Spinal cord (tissue), 10 donors: ENCODE results near the gene ACP1. TPM values are rescaled to one million over a fixed set of nuclear protein-coding genes. Genes with fewer than 3 reads are reported as not detected.

Source experiments
- DNase-seq, 6 donors: peaks; one replicate each; pipeline versions ENCODE4 v3.0.0 to v3.0.0-alpha.2; 2013 to 2015; ENCODE audit warnings: low spot score in 6 of 6, low read depth in 4 of 6
- H3K27ac ChIP-seq: one replicate; pipeline ENCODE4 v1.5.1; 2013; ENCODE audit warnings: low read depth, low read length, control low read depth
- H3K27me3 ChIP-seq: one replicate; pipeline ENCODE4 v1.6.1; 2013; ENCODE audit warnings: low read length; ENCODE audit not compliant: control insufficient read depth, insufficient read depth
- H3K36me3 ChIP-seq: one replicate; pipeline ENCODE4 v1.6.1; 2013; ENCODE audit warnings: low read length; ENCODE audit not compliant: control insufficient read depth, insufficient read depth
- H3K4me1 ChIP-seq: one replicate; pipeline ENCODE4 v1.6.1; 2013; ENCODE audit warnings: low read length; ENCODE audit not compliant: control insufficient read depth, insufficient read depth
- H3K4me3 ChIP-seq: one replicate; pipeline ENCODE4 v1.5.1; 2013; ENCODE audit warnings: low read depth, low read length, control low read depth
- H3K9me3 ChIP-seq: one replicate; pipeline ENCODE4 v1.6.1; 2013; ENCODE audit warnings: low read length; ENCODE audit not compliant: control insufficient read depth, insufficient read depth
- WGBS: methylation state at CpG from one replicate; pipeline ENCODE4 v1.1.5; 2013; ENCODE audit warnings: missing lambda C conversion rate; ENCODE audit not compliant: insufficient coverage; 5-methylcytosine and 5-hydroxymethylcytosine counted together
- polyA plus RNA-seq, 2 donors: library from polyadenylated mRNA; unstranded; fragments of 120-200 nt; gene quantifications; one replicate each; pipeline ENCODE4 v1.2.1, GENCODE V29; 2013; ENCODE audit not compliant: insufficient read length in 2 of 2
- total RNA-seq, 2 donors: library from RNA; depleted of rRNA in 1 of 2; stranded (reverse); fragments of 120-200 nt in 1 of 2; fragments of >200 nt in 1 of 2; gene quantifications; one replicate each; pipeline versions ENCODE4 v1.2.3 to v1.2.4, GENCODE V29; 2013 to 2014
- donor health status: healthy.

ACP1 gene
- total and polyA plus RNA-seq, 4 donors, result 91.6 to 120 (median 117) TPM

- H3K4me3 ChIP-seq, result peak overlapping the region; percentile 82
- H3K27ac ChIP-seq, result no peak overlapping the region
- WGBS, result 22% methylated on average over 39 of the region's 42 CpGs
Observed at GRCh38 chr2:263022-263738, 1.6 kb upstream of the ACP1 start.

GRCh38 chr2:263774-264492, 814 bp upstream of the ACP1 start, which contains the start of gene SH3YL1:
TSS of gene SH3YL1 (minus strand) at chr2:264032. CDS start at chr2:263984, 48 bp downstream.
- Histone ChIP-seq H3K27ac (peak within 1 kb of the TSS; percentile 76), H3K27me3 (no peaks in the 10 kb centered on the region), H3K9me3 (no peaks in the 10 kb centered on the region), H3K4me1 (peaks cover 20% of the 10 kb centered on the region), H3K36me3 (no peaks in the 10 kb centered on the region), H3K4me3 (peak within 1 kb of the TSS; percentile 82)
- WGBS, result under 1% methylated on average over 75 of the region's 77 CpGs
- peak in 2 of 6 donors; percentile 15 to 39 for DNase-seq

More at GRCh38 chr2:263022-263738, 1.6 kb upstream of the ACP1 start:
- DNase-seq, result no peak
- no peaks in the 10 kb centered on the region for H3K36me3 ChIP-seq
- H3K27me3 ChIP-seq, result no peaks in the 10 kb centered on the region
- H3K9me3 ChIP-seq, result peaks cover 1% of the 10 kb centered on the region
- peaks cover 20% of the 10 kb centered on the region for H3K4me1 ChIP-seq

- Histone ChIP-seq H3K36me3 (peaks cover 4% of the 10 kb centered on the region), H3K27me3 (no peaks in the 10 kb centered on the region), H3K4me3 (no peak overlapping the region), H3K27ac (no peak overlapping the region), H3K4me1 (peaks cover 13% of the 10 kb centered on the region), H3K9me3 (no peaks in the 10 kb centered on the region)
- no peak for DNase-seq
Observed at GRCh38 chr2:268323-268722, 3.6 kb downstream of the ACP1 start.

- no peak overlapping the region for H3K27ac ChIP-seq
- H3K4me1 ChIP-seq, result peaks cover 5% of the 10 kb centered on the region
- H3K36me3 ChIP-seq, result peaks cover 6% of the 10 kb centered on the region
- H3K27me3 ChIP-seq, result no peaks in the 10 kb centered on the region
- WGBS, result 100% methylated on average over 1 of the region's 4 CpGs
- DNase-seq, result no peak
- no peaks in the 10 kb centered on the region for H3K9me3 ChIP-seq
- H3K4me3 ChIP-seq, result no peak overlapping the region
Observed at GRCh38 chr2:269356-270030, 4.7 kb downstream of the ACP1 start.

- no peaks in the 10 kb centered on the region for H3K9me3 ChIP-seq
- 94% methylated on average over 3 of the region's 4 CpGs for WGBS
- DNase-seq, result no peak
- H3K27ac ChIP-seq, result no peak overlapping the region
- no peaks in the 10 kb centered on the region for H3K27me3 ChIP-seq
- H3K36me3 ChIP-seq, result peaks cover 6% of the 10 kb centered on the region
- H3K4me3 ChIP-seq, result no peak overlapping the region
- no peaks in the 10 kb centered on the region for H3K4me1 ChIP-seq
Observed at GRCh38 chr2:270861-271260, 6.1 kb downstream of the ACP1 start.

- H3K36me3 ChIP-seq, result peaks cover 10% of the 10 kb centered on the region
- no peak overlapping the region for H3K27ac ChIP-seq
- WGBS, result 93% methylated on average over 8 of the region's 12 CpGs
- no peaks in the 10 kb centered on the region for H3K27me3 ChIP-seq
- no peaks in the 10 kb centered on the region for H3K9me3 ChIP-seq
- no peaks in the 10 kb centered on the region for H3K4me1 ChIP-seq
- no peak overlapping the region for H3K4me3 ChIP-seq
- no peak for DNase-seq
Observed at GRCh38 chr2:271917-272316, 7.2 kb downstream of the ACP1 start.

GRCh38 chr2:273333-273732, 8.6 kb downstream of the ACP1 start:
- no peaks in the 10 kb centered on the region for H3K4me1 ChIP-seq
- peaks cover 17% of the 10 kb centered on the region for H3K36me3 ChIP-seq
- DNase-seq, result no peak
- no peaks in the 10 kb centered on the region for H3K27me3 ChIP-seq
- H3K27ac ChIP-seq, result no peak overlapping the region
- no peaks in the 10 kb centered on the region for H3K9me3 ChIP-seq
- no CpG with 5 or more reads among the region's 6 CpGs for WGBS
- H3K4me3 ChIP-seq, result no peak overlapping the region

GRCh38 chr2:274503-274902, 9.8 kb downstream of the ACP1 start:
- no peaks in the 10 kb centered on the region for H3K4me1 ChIP-seq
- WGBS, result 100% methylated on average over 2 of the region's 3 CpGs

GRCh38 chr2:275466-275865, 10.7 kb downstream of the ACP1 start:
- Histone ChIP-seq H3K4me3 (no peak overlapping the region), H3K27me3 (no peaks in the 10 kb centered on the region), H3K27ac (no peak overlapping the region), H3K9me3 (no peaks in the 10 kb centered on the region), H3K36me3 (peaks cover 19% of the 10 kb centered on the region), H3K4me1 (no peaks in the 10 kb centered on the region)
- WGBS, result no CpG with 5 or more reads among the region's 6 CpGs
- DNase-seq, result no peak

More at GRCh38 chr2:274503-274902, 9.8 kb downstream of the ACP1 start:
- Histone ChIP-seq H3K27ac (no peak overlapping the region), H3K36me3 (peaks cover 19% of the 10 kb centered on the region), H3K4me3 (no peak overlapping the region), H3K27me3 (no peaks in the 10 kb centered on the region), H3K9me3 (no peaks in the 10 kb centered on the region)
- no peak for DNase-seq
